ENCODE data around the gene ARHGAP31. TPM values are rescaled to one million over a fixed set of nuclear protein-coding genes. Genes with fewer than 3 reads are reported as not detected.

ARHGAP31 gene
- total RNA-seq, 1 donor from 2014 or later: 23.7 TPM

DNA sequence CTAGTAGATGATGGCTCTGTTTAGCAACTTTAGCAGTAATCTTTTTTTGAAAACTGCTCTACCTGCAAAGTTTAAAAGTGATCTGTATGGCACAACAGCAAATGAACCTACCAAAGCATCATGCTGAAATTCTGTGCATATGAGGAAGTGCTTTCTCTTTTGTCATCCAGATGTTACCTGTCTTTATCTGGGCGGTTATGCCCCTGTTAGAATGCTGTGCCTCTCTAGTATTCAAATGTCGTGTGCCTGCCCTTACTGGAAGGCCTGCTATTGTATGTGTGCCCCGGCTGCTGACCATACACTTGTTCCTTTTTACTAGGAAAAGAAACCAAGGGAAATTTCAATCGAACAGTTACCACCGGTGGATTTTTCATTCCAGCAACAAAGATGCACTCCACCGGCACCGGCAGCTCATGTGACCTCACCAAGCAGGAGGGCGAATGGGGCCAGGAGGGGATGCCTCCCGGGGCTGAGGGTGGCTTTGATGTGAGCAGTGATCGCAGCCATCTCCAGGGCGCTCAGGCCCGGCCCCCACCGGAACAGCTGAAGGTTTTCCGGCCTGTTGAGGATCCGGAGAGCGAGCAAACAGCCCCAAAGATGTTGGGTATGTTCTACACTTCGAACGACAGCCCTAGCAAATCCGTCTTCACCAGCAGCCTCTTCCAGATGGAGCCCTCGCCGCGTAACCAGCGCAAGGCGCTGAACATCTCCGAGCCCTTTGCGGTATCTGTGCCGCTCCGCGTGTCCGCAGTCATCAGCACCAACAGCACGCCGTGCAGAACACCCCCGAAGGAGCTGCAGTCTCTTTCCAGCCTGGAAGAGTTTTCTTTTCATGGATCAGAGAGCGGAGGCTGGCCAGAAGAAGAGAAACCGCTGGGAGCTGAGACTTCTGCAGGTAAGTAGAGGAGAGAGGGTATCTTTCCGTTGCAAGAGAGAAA lies 107.6 kb downstream of the ARHGAP31 start:
- intact Hi-C loops (cut with micrococcal nuclease): no loop called here
- POLR2A ChIA-PET: no interaction called here
- Mint-ChIP-seq H3K27me3 (no peaks in the 10 kb centered on the region), H3K27ac (peak overlapping the region; percentile 51), H3K36me3 (ENCODE audit: low read depth) (peaks cover 26% of the 10 kb centered on the region), H3K4me3 (peak overlapping the region; percentile 39), H3K9me3 (no peaks in the 10 kb centered on the region), H3K4me1 (peaks cover 12% of the 10 kb centered on the region)
- ATAC-seq (ENCODE audit: low read depth) (peak; percentile 18), DNase-seq (no peak)
- TF ChIP-seq, protein P1, sequence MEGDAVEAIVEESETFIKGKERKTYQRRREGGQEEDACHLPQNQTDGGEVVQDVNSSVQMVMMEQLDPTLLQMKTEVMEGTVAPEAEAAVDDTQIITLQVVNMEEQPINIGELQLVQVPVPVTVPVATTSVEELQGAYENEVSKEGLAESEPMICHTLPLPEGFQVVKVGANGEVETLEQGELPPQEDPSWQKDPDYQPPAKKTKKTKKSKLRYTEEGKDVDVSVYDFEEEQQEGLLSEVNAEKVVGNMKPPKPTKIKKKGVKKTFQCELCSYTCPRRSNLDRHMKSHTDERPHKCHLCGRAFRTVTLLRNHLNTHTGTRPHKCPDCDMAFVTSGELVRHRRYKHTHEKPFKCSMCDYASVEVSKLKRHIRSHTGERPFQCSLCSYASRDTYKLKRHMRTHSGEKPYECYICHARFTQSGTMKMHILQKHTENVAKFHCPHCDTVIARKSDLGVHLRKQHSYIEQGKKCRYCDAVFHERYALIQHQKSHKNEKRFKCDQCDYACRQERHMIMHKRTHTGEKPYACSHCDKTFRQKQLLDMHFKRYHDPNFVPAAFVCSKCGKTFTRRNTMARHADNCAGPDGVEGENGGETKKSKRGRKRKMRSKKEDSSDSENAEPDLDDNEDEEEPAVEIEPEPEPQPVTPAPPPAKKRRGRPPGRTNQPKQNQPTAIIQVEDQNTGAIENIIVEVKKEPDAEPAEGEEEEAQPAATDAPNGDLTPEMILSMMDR (IDR thresholded peaks at IDR 0.05): no peak
- CTCF ChIA-PET: interaction anchor here (1.6 kb wide), 1 partner anchor 279 kb away, joined by 3 read pairs; no protein-coding TSS in a partner anchor

DNA sequence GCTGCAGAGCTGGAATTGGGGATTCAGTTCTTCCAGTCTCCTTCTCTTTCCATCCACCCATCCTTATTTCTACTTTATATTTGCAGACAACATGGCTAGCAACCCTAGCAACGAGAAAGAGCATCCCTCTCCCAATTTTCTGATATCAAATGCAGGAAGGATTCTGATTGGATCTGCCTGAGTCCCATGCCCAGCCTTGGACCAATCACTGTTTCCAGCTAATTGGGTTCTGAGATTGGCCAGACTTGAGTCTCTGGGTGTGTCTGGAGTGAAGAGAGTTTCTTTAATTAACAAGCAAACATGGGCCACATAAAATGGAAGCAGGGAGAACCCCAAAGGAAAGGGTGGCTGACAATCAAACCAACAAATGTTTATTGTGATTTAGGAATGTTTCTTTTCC lies 108.6 kb downstream of the ARHGAP31 start:
- DNase-seq (no peak), ATAC-seq (ENCODE audit: low read depth) (no peak)
- intact Hi-C loops (cut with micrococcal nuclease): no loop called here
- ChIA-PET CTCF (interaction anchor here (1.6 kb wide), 1 partner anchor 278 kb away, joined by 3 read pairs; no protein-coding TSS in a partner anchor), POLR2A (no interaction called here)
- Mint-ChIP-seq H3K27ac (no peak overlapping the region), H3K4me3 (no peak overlapping the region), H3K36me3 (ENCODE audit: low read depth) (peaks cover 24% of the 10 kb centered on the region), H3K27me3 (no peaks in the 10 kb centered on the region), H3K9me3 (no peaks in the 10 kb centered on the region), H3K4me1 (peaks cover 16% of the 10 kb centered on the region)
- TF ChIP-seq, protein P1 (IDR thresholded peaks at IDR 0.05): no peak

DNA sequence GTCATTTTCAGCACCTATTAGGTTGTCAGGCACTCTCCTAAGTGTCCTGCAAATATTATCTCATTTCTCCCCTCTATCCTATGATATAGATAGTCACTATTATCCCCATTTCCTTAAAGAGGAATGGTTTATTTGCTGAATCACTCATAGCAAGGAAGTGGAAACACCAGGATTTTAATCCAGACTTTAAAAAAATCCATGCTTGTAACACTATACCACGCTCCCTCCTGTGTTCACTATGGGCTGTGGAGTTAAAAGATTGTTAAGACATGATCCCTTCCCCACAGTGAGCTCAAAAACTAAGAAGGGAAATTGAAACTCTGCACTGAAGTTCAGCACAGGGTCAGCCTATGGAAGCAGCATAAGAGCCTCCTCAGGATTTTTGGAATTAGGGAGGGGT lies 109.0 kb downstream of the ARHGAP31 start:
- ChIA-PET POLR2A (no interaction called here), CTCF (interaction anchor here (1.6 kb wide), 1 partner anchor 277 kb away, joined by 3 read pairs; no protein-coding TSS in a partner anchor)
- Mint-ChIP-seq H3K27ac (no peak overlapping the region), H3K27me3 (no peaks in the 10 kb centered on the region), H3K4me3 (no peak overlapping the region), H3K4me1 (peaks cover 16% of the 10 kb centered on the region), H3K36me3 (ENCODE audit: low read depth) (peaks cover 24% of the 10 kb centered on the region), H3K9me3 (no peaks in the 10 kb centered on the region)
- intact Hi-C loops (cut with micrococcal nuclease): no loop called here
- ATAC-seq (ENCODE audit: low read depth) (no peak), DNase-seq (no peak)
- TF ChIP-seq, protein P1 (IDR thresholded peaks at IDR 0.05): no peak

DNA sequence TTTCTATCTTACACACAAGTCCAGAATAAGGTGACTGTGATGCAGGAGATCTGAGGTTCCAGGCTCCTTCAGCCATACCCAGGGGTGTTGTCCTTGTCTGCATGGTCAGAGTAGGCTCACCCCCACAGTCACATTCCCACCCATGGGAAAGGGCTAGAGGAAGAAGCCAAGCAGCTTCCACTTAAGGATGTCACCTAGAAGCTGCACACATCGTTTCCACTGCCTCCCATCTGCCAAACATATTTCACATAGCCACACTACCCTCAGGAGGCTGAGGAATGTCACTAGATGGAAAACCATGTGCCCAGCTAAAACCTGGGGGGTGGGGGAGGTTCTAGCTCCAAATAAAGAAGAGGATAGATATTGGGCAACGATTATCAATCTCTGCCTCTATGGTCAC lies 111.1 kb downstream of the ARHGAP31 start:
- Mint-ChIP-seq H3K27me3 (no peaks in the 10 kb centered on the region), H3K4me1 (peaks cover 24% of the 10 kb centered on the region), H3K9me3 (no peaks in the 10 kb centered on the region), H3K36me3 (ENCODE audit: low read depth) (peaks cover 30% of the 10 kb centered on the region), H3K27ac (no peak overlapping the region), H3K4me3 (no peak overlapping the region)
- intact Hi-C loops (cut with micrococcal nuclease): no loop called here
- POLR2A ChIA-PET: no interaction called here
- DNase-seq (no peak), ATAC-seq (ENCODE audit: low read depth) (no peak)
- CTCF ChIA-PET: no interaction called here
- TF ChIP-seq, protein P1 (IDR thresholded peaks at IDR 0.05): no peak

DNA sequence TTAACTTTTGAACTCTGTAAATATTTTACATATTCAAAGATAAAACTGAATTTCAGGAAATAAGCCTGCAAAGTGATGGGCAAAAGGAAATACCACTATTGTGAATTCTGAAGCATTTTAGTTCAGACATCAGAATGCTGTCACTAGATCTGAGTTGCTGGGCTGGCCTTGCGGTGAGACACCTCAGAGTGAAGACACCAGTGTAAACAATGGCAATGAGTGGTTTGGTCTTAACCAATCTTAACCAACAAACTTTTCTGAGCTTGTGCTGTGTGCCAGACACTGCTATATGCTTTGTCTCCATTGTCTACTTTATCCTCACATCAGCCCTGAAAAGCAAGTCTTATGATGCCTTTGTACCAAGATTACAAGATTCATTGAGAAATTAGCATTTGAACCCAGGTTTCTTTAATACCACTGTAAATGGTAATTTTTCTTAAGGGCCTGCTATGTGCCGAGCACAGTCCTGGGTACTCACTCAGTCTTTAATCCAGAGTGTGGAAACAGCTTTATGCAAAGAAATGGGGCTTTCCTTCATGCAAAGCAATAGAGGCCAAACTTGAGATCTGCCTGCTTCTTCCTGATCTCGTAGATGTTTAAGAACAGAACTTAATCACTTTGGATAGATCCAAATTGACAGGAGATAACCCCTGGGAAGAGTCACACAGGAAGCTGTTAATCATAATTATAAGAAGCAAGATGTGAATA lies 114.2 kb downstream of the ARHGAP31 start:
- Mint-ChIP-seq H3K36me3 (ENCODE audit: low read depth) (peaks cover 33% of the 10 kb centered on the region), H3K27ac (peak overlapping the region; percentile 68), H3K4me1 (peaks cover 12% of the 10 kb centered on the region), H3K27me3 (no peaks in the 10 kb centered on the region), H3K9me3 (no peaks in the 10 kb centered on the region), H3K4me3 (peak overlapping the region; percentile 13)
- intact Hi-C loops (cut with micrococcal nuclease): no loop called here
- ATAC-seq (ENCODE audit: low read depth) (peak; percentile 64), DNase-seq (no peak)
- ChIA-PET POLR2A (interaction anchor here (1.2 kb wide), 1 partner anchor 56 kb away, joined by 3 read pairs; no protein-coding TSS in a partner anchor), CTCF (no interaction called here)
- TF ChIP-seq, protein P1 (IDR thresholded peaks at IDR 0.05): no peak
